SH-SY5Y (cell line): Measurements from ENCODE around the gene GNG11.

Experiments used
- GATA2 ChIP-seq: IDR thresholded peaks from 2 replicates; pipeline ENCODE4 v1.6.1; 2011; ENCODE audit warnings: mild to moderate bottlenecking, low read depth, low read length
- GATA3 ChIP-seq: IDR thresholded peaks from 2 replicates; pipeline ENCODE4 v1.6.1; 2011; ENCODE audit warnings: low read depth, mild to moderate bottlenecking, low read length, moderate library complexity

- TF ChIP-seq GATA2, result peak; percentile 12; the same call in 1 of the 2 replicates
- no peak for TF ChIP-seq GATA3
These were observed at the start of gene GNG11 for GRCh38 chr7:93921607-93922566.
